ENCODE data around the gene CRELD2. TPM values are rescaled to one million over a fixed set of nuclear protein-coding genes. Genes with fewer than 3 reads are reported as not detected.

The CRELD2 gene
- total and polyA plus RNA-seq, 3 donors from 2014 or later = 57.9 to 64.2 (median 58.3) TPM

GRCh38 chr22:49928555-49929210 lies 10.2 kb downstream of the CRELD2 start:
- no peak overlapping the region for H3K4me3 ChIP-seq
- no peaks in the 10 kb centered on the region for H3K9me3 ChIP-seq
- peaks cover 14% of the 10 kb centered on the region for H3K4me1 ChIP-seq
- TF ChIP-seq CTCF (IDR thresholded peaks at IDR 0.05) (no peak), POLR2A (IDR thresholded peaks at IDR 0.05) (no peak)
- no peak for DNase-seq
- no peaks in the 10 kb centered on the region for H3K36me3 ChIP-seq (ENCODE audit: low read depth, missing control alignments)
- H3K27ac ChIP-seq = no peak overlapping the region
- no peaks in the 10 kb centered on the region for H3K27me3 ChIP-seq
- WGBS, 2 donors = 28 to 68% methylated on average over 3 to 38 of the region's 38 CpGs
- intact Hi-C loops (cut with DNase I; ENCODE audit: low total_unique reads) = loop anchor here (2.0 kb wide), 1 partner anchor 102 kb away; no protein-coding TSS in a partner anchor

- peaks cover 21% of the 10 kb centered on the region for H3K4me1 ChIP-seq
- H3K36me3 ChIP-seq (ENCODE audit: low read depth, missing control alignments) = no peaks in the 10 kb centered on the region
- 0 to 9% methylated on average over 11 to 27 of the region's 75 CpGs for WGBS, 2 donors
- no peaks in the 10 kb centered on the region for H3K27me3 ChIP-seq
- no peaks in the 10 kb centered on the region for H3K9me3 ChIP-seq
- DNase-seq = peak; percentile 61
- H3K4me3 ChIP-seq = no peak overlapping the region
- TF ChIP-seq POLR2A (IDR thresholded peaks at IDR 0.05) = no peak
- peak; percentile 95 to 99 (median 99) for TF ChIP-seq CTCF (IDR thresholded peaks at IDR 0.05)
- no peak overlapping the region for H3K27ac ChIP-seq
- intact Hi-C loops (cut with DNase I; ENCODE audit: low total_unique reads) = loop anchor here (2.0 kb wide), 1 partner anchor 101 kb away; no protein-coding TSS in a partner anchor
These were observed 11.0 kb downstream of the CRELD2 start for GRCh38 chr22:49929211-49929979.

GRCh38 chr22:49929994-49930575 lies 11.7 kb downstream of the CRELD2 start:
- H3K27ac ChIP-seq = no peak overlapping the region
- H3K4me3 ChIP-seq = no peak overlapping the region
- no peak for DNase-seq
- H3K4me1 ChIP-seq = peaks cover 28% of the 10 kb centered on the region
- no peak for TF ChIP-seq POLR2A (IDR thresholded peaks at IDR 0.05)
- TF ChIP-seq CTCF (IDR thresholded peaks at IDR 0.05) = no peak
- WGBS, 2 donors = 69% methylated on average over 21 of the region's 21 CpGs; no CpG with 5 or more reads in 1 of the 2 donors
- no peaks in the 10 kb centered on the region for H3K36me3 ChIP-seq (ENCODE audit: low read depth, missing control alignments)
- intact Hi-C loops (cut with DNase I; ENCODE audit: low total_unique reads) = loop anchor here (2.0 kb wide), 1 partner anchor 101 kb away; no protein-coding TSS in a partner anchor
- H3K9me3 ChIP-seq = no peaks in the 10 kb centered on the region
- no peaks in the 10 kb centered on the region for H3K27me3 ChIP-seq

GRCh38 chr22:49930596-49931412 lies 12.4 kb downstream of the CRELD2 start:
- Histone ChIP-seq H3K4me3 (no peak overlapping the region), H3K9me3 (no peaks in the 10 kb centered on the region), H3K4me1 (peaks cover 28% of the 10 kb centered on the region), H3K27me3 (no peaks in the 10 kb centered on the region), H3K27ac (no peak overlapping the region), H3K36me3 (ENCODE audit: low read depth, missing control alignments) (no peaks in the 10 kb centered on the region)
- no peak for TF ChIP-seq POLR2A (IDR thresholded peaks at IDR 0.05)
- TF ChIP-seq CTCF (IDR thresholded peaks at IDR 0.05) = peak; percentile 29 to 49 (median 48)
- peak; percentile 89 for DNase-seq
- intact Hi-C loops (cut with DNase I; ENCODE audit: low total_unique reads) = no loop called here
- 72 to 74% methylated on average over 4 to 14 of the region's 14 CpGs for WGBS, 2 donors
